GM23338 (cell line): ENCODE results near the gene STRA8. TPM values are rescaled to one million over a fixed set of nuclear protein-coding genes. Genes with fewer than 3 reads are reported as not detected.

Source experiments
- ATAC-seq: fragments of 200-7000 bp; cut with Tn5 transposase; 3 replicates; pipeline ENCODE4 v1.9.1; 2020
- DNase-seq: peaks from one replicate; pipeline ENCODE4 v3.0.0-alpha.2; 2015; ENCODE audit warnings: low spot score
- H2AFZ ChIP-seq: fragments of 200-600 bp; sonication (generic); 2 replicates; pipeline ENCODE4 v1.8.0; 2016; ENCODE audit warnings: antibody characterized with exemption, mild to moderate bottlenecking, moderate library complexity
- H3F3A ChIP-seq: fragments of 200-600 bp; sonication (generic); replicated peaks from 2 replicates; pipeline ENCODE4 v1.8.0; 2017; ENCODE audit warnings: antibody characterized with exemption, mixed run types, low read depth
- H3K27ac ChIP-seq: fragments of 200-600 bp; sonication (generic); 2 replicates; pipeline ENCODE4 v1.6.1; 2016; ENCODE audit warnings: low read depth
- H3K27me3 ChIP-seq: fragments of 200-600 bp; sonication (generic); 2 replicates; pipeline ENCODE4 v1.8.0; 2016; ENCODE audit warnings: mild to moderate bottlenecking, mixed run types, moderate library complexity; ENCODE audit not compliant: insufficient read depth
- H3K36me3 ChIP-seq: fragments of 200-600 bp; sonication (generic); 2 replicates; pipeline ENCODE4 v1.8.0; 2016; ENCODE audit warnings: mild to moderate bottlenecking; ENCODE audit not compliant: insufficient read depth
- H3K4me1 ChIP-seq: fragments of 200-600 bp; sonication (generic); 2 replicates; pipeline ENCODE4 v1.8.0; 2016; ENCODE audit warnings: mild to moderate bottlenecking, moderate library complexity; ENCODE audit not compliant: insufficient read depth
- H3K4me2 ChIP-seq: fragments of 200-600 bp; sonication (generic); 2 replicates; pipeline ENCODE4 v1.7.1; 2017; ENCODE audit warnings: mixed run types
- H3K4me3 ChIP-seq: fragments of 200-600 bp; sonication (generic); 2 replicates; pipeline ENCODE4 v1.6.1; 2016; ENCODE audit warnings: mixed run types
- H3K79me2 ChIP-seq: fragments of 200-600 bp; sonication (generic); replicated peaks from 2 replicates; pipeline ENCODE4 v1.8.0; 2017; ENCODE audit warnings: mild to moderate bottlenecking; ENCODE audit not compliant: insufficient read depth
- H3K9me2 ChIP-seq: fragments of 200-600 bp; sonication (generic); 2 replicates; pipeline ENCODE4 v1.8.0; 2017; ENCODE audit not compliant: insufficient read depth
- H4K20me1 ChIP-seq: fragments of 200-600 bp; sonication (generic); replicated peaks from 2 replicates; pipeline ENCODE4 v1.8.0; 2017; ENCODE audit warnings: mild to moderate bottlenecking; ENCODE audit not compliant: insufficient read depth
- H3K27ac Mint-ChIP-seq: 2 replicates; pipeline ENCODE4 v1.8.0; 2020; ENCODE audit warnings: inconsistent platforms, mild to moderate bottlenecking, moderate library complexity, mixed read lengths
- H3K27me3 Mint-ChIP-seq: 3 replicates; pipeline ENCODE4 v1.8.0; 2022; ENCODE audit warnings: low read depth, mild to moderate bottlenecking, moderate library complexity, mixed read lengths, inconsistent platforms; ENCODE audit not compliant: insufficient read depth, poor library complexity
- H3K36me3 Mint-ChIP-seq: 3 replicates; pipeline ENCODE4 v1.8.0; 2021; ENCODE audit warnings: low read depth, mild to moderate bottlenecking, inconsistent platforms, moderate library complexity, mixed read lengths
- H3K4me1 Mint-ChIP-seq: 3 replicates; pipeline ENCODE4 v1.8.0; 2020; ENCODE audit warnings: mild to moderate bottlenecking, inconsistent platforms, mixed read lengths
- H3K4me3 Mint-ChIP-seq: 3 replicates; pipeline ENCODE4 v1.8.0; 2021; ENCODE audit warnings: moderate library complexity, mild to moderate bottlenecking, inconsistent platforms, mixed read lengths
- H3K9me3 Mint-ChIP-seq: 3 replicates; pipeline ENCODE4 v1.8.0; 2020; ENCODE audit warnings: moderate library complexity, mild to moderate bottlenecking, inconsistent platforms, mixed read lengths
- CREB1 ChIP-seq: fragments of 250-450 bp; sonication (Bioruptor Pico); IDR thresholded peaks from 2 replicates; pipeline ENCODE4 v1.5.0; 2020; ENCODE audit warnings: low read depth, mild to moderate bottlenecking, moderate library complexity
- CTCF ChIP-seq, 2 experiments: fragments of 200-600 bp in 1 of 2; sonication (generic) in 1 of 2; conservative IDR thresholded peaks; 2 replicates each; pipeline versions ENCODE4 v1.5.1 to v1.6.1; 2016 to 2017; ENCODE audit warnings: antibody characterized with exemption in 2 of 2, low read depth in 2 of 2, mild to moderate bottlenecking in 2 of 2, moderate library complexity in 1 of 2
- ETS1 ChIP-seq: IDR thresholded peaks from 2 replicates; pipeline ENCODE4 v1.6.1; 2016; ENCODE audit warnings: antibody characterized with exemption
- EZH2 ChIP-seq: fragments of 200-600 bp; sonication (generic); IDR thresholded peaks from one replicate; pipeline ENCODE4 v1.8.0; 2017; ENCODE audit warnings: antibody characterized with exemption, mild to moderate bottlenecking, low read depth; ENCODE audit not compliant: unreplicated experiment
- EZH2phosphoT487 ChIP-seq: fragments of 200-600 bp; sonication (generic); IDR thresholded peaks from one replicate; pipeline ENCODE4 v1.8.1; 2018; ENCODE audit warnings: antibody characterized with exemption; ENCODE audit not compliant: unreplicated experiment
- JUNB ChIP-seq: IDR thresholded peaks from one replicate; pipeline ENCODE4 v1.6.1; 2016; ENCODE audit warnings: antibody characterized with exemption; ENCODE audit not compliant: unreplicated experiment
- NANOG ChIP-seq: IDR thresholded peaks from 2 replicates; pipeline ENCODE4 v1.6.1; 2016; ENCODE audit warnings: antibody characterized with exemption, borderline replicate concordance
- POLR2AphosphoS5 ChIP-seq: IDR thresholded peaks from 2 replicates; pipeline ENCODE4 v1.6.1; 2016; ENCODE audit warnings: antibody characterized with exemption, low read depth
- REST ChIP-seq: IDR thresholded peaks from one replicate; pipeline ENCODE4 v1.6.1; 2018; ENCODE audit warnings: antibody characterized with exemption; ENCODE audit not compliant: unreplicated experiment
- STAT1 ChIP-seq: IDR thresholded peaks from one replicate; pipeline ENCODE4 v1.6.1; 2016; ENCODE audit warnings: antibody characterized with exemption; ENCODE audit not compliant: unreplicated experiment
- ZNF114 ChIP-seq: fragments of 250-450 bp; sonication (Bioruptor Pico); IDR thresholded peaks from 2 replicates; pipeline ENCODE4 v1.5.0; 2020; ENCODE audit warnings: mild to moderate bottlenecking, moderate library complexity
- ZNF331 ChIP-seq: fragments of 250-450 bp; sonication (Bioruptor Pico); IDR thresholded peaks from 2 replicates; pipeline ENCODE4 v1.5.0; 2020; ENCODE audit warnings: low read depth, mild to moderate bottlenecking, moderate library complexity
- ZNF462 ChIP-seq: fragments of 250-450 bp; sonication (Bioruptor Pico); IDR thresholded peaks from 2 replicates; pipeline ENCODE4 v1.5.0; 2020; ENCODE audit warnings: mild to moderate bottlenecking, moderate library complexity
- polyA plus RNA-seq: library from polyadenylated mRNA; unstranded; fragments of >200 nt; fragmentation: Nextera tagmentation; extraction: Ambion mirVana; gene quantifications from 2 replicates; pipeline ENCODE4 v1.2.1, GENCODE V29; 2016
- total RNA-seq: library from RNA; depleted of rRNA; stranded (reverse); fragments of >200 nt; shearing (Covaris generic); gene quantifications from 2 replicates; pipeline ENCODE4 v1.2.3, GENCODE V29; 2014

STRA8 gene
- total and polyA plus RNA-seq, 2 experiments from 2014 or later, result not detected

GRCh38 chr7:135272303-135272702, 38.7 kb downstream of the STRA8 start:
- Histone ChIP-seq H3K27me3 (no peaks in the 10 kb centered on the region), H3K4me3 (no peak overlapping the region), H3K4me1 (no peaks in the 10 kb centered on the region), H3K9me2 (no peaks in the 10 kb centered on the region), H3K27ac (no peak overlapping the region), H2AFZ (no peak overlapping the region), H4K20me1 (no peaks in the 10 kb centered on the region), H3F3A (no peaks in the 10 kb centered on the region), H3K79me2 (no peaks in the 10 kb centered on the region), H3K36me3 (no peaks in the 10 kb centered on the region), H3K4me2 (no peak overlapping the region)
- H3K27me3 Mint-ChIP-seq, result peaks cover 14% of the 10 kb centered on the region
- H3K4me1 Mint-ChIP-seq, result no peaks in the 10 kb centered on the region
- no peak overlapping the region for H3K27ac Mint-ChIP-seq
- peaks cover 19% of the 10 kb centered on the region for H3K9me3 Mint-ChIP-seq
- no peak for DNase-seq
- H3K4me3 Mint-ChIP-seq, result no peak overlapping the region
- H3K36me3 Mint-ChIP-seq, result peaks cover 2% of the 10 kb centered on the region; the same call in 2 of the 3 replicates
- ATAC-seq, result no peak
- TF ChIP-seq NANOG (no peak), POLR2AphosphoS5 (no peak), EZH2 (no peak), ZNF462 (no peak), STAT1 (no peak), JUNB (no peak), CTCF (conservative IDR thresholded peaks at IDR 0.05; ENCODE audit: low read depth in 2 of 2) (no peak), EZH2phosphoT487 (no peak), ETS1 (no peak), CREB1 (CRISPR knock-in tag) (no peak), ZNF331 (CRISPR knock-in tag) (no peak), REST (no peak), ZNF114 (no peak)
